HG02938 (cell line): ENCODE results near the gene BEGAIN.

Experiments used
- ATAC-seq: cut with Tn5 transposase; IDR thresholded peaks from one replicate; pipeline ENCODE4 v1.9.1; 2021; ENCODE audit warnings: mild to moderate bottlenecking, moderate library complexity; ENCODE audit not compliant: unreplicated experiment

Gene BEGAIN

GRCh38 chr14:100538351-100539002 is 48.7 kb downstream of the BEGAIN start:
- no peak for ATAC-seq

DNA sequence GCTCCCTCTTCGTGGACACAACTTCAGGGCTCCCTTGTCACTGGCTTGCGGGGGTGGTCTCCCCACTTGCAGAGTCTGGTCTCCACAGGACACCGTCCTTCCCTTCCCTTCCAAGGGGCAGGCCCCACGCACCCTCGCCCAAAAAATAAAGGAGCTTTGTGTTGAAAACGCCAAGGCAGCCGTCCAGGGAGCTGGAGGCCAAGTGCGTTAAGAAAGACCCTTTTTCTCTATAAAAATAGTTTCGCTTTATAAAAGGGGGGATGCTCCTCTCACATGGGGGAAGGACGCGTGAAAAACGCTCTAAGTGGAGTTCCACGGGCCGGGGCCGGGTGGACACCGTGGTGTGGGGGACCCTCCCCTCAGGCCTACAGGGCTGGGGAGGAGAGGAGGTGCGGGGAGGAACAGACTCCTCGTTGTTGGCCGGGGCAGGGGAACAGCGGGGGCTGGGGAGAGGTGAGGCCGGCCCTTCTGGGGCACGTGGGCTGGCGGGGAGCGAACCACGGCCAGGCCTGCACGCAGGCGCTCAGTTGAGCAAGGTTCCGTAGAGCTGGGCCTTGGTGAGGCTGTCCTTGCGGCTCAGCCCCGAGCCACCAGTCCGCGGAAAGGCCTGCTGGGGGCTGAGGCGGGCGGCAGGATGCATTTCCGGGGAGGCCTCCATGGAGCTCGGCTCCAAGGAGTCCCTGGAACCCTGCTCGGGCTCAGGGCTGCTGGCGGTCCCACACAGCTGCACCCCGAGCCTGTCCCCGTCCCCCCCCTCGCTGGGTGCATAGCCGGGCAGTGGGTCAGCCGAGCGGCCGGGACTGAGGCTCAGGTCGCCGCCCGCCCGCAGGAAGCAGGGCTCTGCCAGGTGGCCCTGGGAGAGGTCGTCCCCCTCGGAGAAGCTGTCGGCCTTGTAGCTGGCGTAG is 49.5 kb downstream of the BEGAIN start:
- ATAC-seq, result no peak

DNA sequence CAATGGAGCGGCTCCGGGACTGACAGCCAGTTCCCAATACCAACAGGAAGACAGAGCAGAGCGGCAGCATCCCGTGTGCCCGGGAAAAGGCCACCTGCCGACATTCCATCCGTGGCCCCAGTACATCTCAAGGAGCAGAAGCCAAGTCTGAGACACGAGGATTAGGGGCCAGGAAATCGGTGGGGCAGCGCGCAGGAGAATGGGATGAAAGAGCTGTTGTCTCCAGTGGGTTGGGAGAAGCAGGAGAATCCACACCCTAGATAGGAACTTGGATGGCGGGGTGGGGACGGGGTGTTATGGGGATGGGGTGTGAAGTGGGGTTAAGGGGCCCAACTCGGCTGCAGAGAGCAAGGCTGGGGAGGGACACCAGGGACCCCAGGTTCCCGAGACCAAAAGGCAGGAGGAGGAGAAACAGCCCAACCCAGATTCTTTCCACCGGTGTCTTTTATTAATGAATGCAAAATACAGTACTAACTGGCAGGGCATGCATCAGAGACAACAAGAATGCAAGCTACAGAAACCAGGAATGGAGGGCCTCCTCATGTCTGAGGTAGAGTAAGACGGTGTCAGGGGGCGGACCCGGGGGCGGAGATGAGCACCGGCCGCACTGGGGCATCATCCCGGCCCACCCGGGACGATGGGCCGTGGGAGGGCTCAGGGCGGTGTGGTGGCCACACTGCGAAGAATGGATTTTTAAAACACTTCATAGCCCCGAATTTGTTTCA is 50.3 kb downstream of the BEGAIN start:
- no peak for ATAC-seq

- ATAC-seq, result no peak
Measured at GRCh38 chr14:100536121-100536510, 51.1 kb downstream of the BEGAIN start.

GRCh38 chr14:100535287-100536120 is 51.7 kb downstream of the BEGAIN start:
- no peak for ATAC-seq

DNA sequence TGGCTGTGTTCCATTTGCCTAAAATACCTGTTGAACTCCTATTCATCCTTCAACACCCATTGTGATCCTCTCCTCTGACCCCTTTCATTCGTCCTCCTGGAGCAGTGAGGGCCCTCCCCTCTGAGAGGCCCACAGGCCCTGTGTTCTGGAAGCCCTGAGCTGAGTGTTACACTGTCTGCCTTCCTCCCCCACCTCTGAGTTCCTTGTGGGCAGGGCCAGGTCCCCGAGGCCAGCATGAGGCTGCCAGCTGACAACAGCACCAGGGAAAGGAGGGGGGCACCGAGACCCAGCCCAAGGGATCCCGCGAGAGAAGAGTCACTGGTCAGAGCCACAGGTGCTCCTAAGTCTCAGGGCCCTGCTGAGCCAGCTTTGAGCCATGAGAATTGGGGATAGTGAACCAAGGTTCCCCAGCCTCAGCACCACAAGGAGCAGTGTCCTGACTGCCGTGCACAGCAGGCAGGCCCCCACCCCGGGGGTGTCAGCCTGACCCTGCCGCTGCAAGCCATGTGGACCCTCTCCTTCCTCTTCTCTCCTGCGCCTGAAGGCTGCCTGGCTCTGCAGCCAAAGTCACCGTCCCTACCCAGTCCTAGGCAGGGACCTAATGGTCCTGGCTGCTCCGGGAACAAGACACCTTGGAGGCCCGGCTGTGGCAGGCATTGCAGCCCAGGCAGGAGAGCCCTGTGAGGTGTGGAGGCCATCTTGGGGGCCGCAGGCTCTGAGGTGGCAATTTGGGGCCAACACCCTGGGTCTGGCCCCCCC is 52.5 kb downstream of the BEGAIN start:
- no peak for ATAC-seq

DNA sequence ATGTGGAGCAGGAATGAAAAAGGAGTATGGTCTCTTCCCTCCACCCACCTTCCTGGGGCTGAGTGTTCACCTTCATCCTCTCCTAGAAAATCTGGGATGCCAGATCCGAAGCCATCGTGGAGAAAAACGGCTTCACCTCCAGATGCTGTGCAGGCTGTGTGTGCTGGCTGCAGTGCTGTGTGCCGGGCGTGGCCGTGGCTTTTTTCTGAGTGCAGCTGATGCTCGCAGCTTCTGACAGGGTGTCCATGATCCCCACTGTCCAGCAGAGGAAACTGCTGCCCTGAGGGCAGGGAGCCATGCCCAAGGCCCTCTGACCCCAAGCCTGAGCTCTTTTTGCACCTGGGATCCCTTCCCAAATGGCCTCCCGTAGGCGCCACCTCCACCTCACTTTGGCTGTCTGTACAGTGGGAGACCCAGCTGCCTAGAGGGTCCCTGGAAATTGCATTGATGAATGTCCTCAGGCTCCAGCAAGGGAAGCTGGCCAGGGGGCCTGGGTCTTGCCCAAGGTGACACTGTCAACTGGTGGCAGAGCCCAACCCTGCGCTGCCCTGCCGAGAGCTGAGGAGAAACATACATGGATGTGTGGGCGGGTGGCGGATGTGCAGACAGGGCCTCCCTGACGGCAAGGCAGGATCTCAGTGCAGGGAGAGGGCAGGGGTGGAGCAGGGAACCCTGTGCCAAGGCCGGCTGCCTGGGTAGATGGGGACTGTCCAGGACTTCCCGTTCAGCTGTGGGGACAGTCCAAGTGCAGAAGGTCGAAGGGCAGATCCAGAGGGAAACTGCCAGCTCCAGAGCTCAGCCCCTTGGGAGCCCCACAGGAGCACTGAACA is 53.3 kb downstream of the BEGAIN start:
- ATAC-seq, result no peak

GRCh38 chr14:100532906-100533655 is 54.1 kb downstream of the BEGAIN start:
- ATAC-seq, result no peak

GRCh38 chr14:100532154-100532861 is 54.9 kb downstream of the BEGAIN start:
- no peak for ATAC-seq

- no peak for ATAC-seq
Measured at GRCh38 chr14:100531152-100532121, 55.8 kb downstream of the BEGAIN start.

- ATAC-seq, result no peak
Measured at GRCh38 chr14:100530270-100531072, 56.7 kb downstream of the BEGAIN start.

GRCh38 chr14:100529561-100530031 is 57.6 kb downstream of the BEGAIN start:
- ATAC-seq, result no peak

DNA sequence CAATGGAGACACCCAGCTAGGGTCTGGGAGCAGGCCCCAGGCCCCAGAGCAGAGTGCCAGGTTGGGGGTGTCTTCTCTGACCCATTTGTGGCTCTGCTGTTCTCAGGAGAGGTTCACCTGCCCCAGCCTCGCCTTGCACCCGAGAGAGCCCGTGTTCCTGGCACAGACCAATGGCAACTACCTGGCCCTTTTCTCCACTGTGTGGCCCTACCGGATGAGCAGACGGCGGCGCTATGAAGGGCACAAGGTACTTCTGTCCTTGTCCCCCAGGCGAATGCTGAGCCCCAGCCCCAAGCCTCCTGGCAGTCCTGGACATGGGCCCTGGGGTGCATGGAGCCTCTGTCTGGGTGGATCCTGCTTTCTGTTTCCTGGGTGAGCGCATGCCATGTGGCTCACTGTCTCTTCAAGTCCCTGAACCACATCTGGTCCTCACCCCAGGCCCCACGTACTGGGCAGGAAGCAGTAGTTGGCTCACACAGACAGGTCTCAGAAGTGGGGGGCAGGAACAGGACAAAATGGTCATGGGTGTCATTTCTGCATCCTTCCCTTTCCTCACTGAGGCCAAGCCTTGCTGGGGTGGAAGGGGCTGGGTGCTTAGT is 58.2 kb downstream of the BEGAIN start:
- no peak for ATAC-seq

DNA sequence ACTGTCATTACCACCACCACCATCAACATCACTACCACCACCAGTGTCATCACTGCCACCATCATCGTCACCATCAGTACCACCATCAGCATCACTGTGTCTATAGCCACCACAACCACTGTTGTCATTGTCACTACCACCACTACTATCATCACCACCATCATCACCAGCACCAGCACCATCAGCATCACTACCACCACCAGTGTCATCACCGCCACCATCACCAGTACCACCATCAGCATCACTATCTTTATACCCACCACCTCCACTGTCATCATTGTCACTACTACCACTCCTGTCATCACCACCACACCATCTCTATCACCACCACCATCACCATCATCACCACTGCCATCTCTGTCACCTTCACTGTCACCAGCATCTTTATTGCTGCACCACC is 60.6 kb downstream of the BEGAIN start:
- ATAC-seq, result no peak

DNA sequence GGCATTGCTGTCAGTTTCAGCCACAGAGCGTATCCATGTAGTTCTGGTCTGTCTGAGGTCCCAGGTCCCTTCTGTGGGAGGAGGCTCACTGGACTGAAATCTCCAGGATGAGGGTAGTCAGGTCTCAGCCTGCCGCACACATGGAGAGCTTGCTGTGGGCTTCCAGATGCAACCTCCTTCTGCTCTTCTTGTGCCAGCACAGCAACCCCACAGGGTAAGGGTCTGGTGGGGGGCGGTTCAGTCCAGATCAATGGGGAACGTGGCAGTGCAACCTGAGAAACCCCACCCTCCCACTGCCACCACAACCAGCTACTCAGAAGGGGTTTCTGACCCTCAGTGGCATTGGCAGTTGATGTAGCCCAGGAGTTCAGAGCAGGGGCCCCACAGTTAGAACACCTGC is 61.2 kb downstream of the BEGAIN start:
- ATAC-seq, result no peak
